K562 (cell line): ENCODE data around the gene ODC1. TPM values are rescaled to one million over a fixed set of nuclear protein-coding genes. Genes with fewer than 3 reads are reported as not detected.

ENCODE experiments used
- CBFA2T3 ChIP-seq: fragments of 450-650 bp; IDR thresholded peaks from 2 replicates; pipeline ENCODE4 v1.6.1; 2017
- ZFP36 ChIP-seq: fragments of 150-350 bp; IDR thresholded peaks from 2 replicates; pipeline ENCODE4 v1.6.1; 2018; ENCODE audit warnings: low read length, low read depth; ENCODE audit not compliant: partially characterized antibody
- polyA plus RNA-seq, 8 experiments: library from polyadenylated mRNA; depleted of rRNA in 4 of 8; stranded (reverse) in 5 of 8; unstranded in 3 of 8; fragments of >200 nt; fragmentation: Nextera tagmentation in 2 of 8; fragmentation: Illumina TruSeq in 1 of 8; extraction: Ambion mirVana in 2 of 8; extraction: Trizol in 1 of 8; gene quantifications; 2 replicates each; pipeline versions ENCODE4 v1.2.1 to v1.2.3, GENCODE V29; 2011 to 2014; ENCODE audit warnings: inconsistent platforms in 1 of 8, missing spikeins in 1 of 8
- total RNA-seq, 7 experiments: library from RNA; depleted of rRNA in 6 of 7; stranded (reverse); fragments of >200 nt in 6 of 7; fragmentation: Illumina TruSeq in 2 of 7; extraction: Trizol in 2 of 7; gene quantifications; 2 replicates each; pipeline versions ENCODE4 v1.2.1 to v1.2.3, GENCODE V29; 2011 to 2021; ENCODE audit warnings: low replicate concordance in 1 of 7
- TF ChIP-seq, protein P1 (sequence below): fragments of 200-600 bp; sonication (generic); IDR thresholded peaks from one replicate; pipeline ENCODE4 v1.6.1; 2012; ENCODE audit warnings: mild to moderate bottlenecking, low read depth, low read length, inconsistent platforms

The ODC1 gene
- total and polyA plus RNA-seq, 9 of the 15 experiments (the other 6 are each of a cell fraction or from before 2014, with no cell fraction given), result 142 to 563 (median 457) TPM

DNA sequence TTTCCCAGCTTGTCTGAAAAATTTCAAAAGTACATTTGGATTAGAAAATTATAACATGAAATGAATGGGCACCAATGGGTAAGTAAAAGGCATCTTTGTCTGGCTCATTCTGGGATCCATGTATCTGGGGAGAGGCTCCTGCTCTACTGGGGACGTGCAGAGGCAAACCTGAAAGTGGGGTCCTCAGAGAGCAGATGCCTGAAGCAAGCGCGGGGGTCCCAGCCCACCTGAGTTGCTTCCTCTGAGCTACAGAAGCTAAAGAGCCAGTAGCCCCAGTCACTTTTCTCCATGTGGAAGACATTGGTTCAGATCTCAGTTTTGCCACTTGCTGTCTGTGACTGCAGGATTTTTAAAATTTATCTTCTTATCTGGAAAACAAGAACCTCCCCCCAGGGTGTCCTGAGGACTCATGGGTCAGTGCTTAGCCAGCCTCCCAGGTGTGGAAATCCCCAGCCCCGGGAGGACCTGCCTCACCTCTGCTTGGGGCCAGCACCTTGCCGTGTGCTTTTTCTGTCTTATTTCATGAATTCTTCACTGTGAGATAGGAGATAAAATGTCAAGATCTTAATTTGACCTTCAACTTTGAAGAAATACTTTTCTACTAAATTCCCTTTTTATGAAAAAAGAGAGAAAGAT, 25.1 kb upstream of the ODC1 start (continued):
- TF ChIP-seq, protein P1, sequence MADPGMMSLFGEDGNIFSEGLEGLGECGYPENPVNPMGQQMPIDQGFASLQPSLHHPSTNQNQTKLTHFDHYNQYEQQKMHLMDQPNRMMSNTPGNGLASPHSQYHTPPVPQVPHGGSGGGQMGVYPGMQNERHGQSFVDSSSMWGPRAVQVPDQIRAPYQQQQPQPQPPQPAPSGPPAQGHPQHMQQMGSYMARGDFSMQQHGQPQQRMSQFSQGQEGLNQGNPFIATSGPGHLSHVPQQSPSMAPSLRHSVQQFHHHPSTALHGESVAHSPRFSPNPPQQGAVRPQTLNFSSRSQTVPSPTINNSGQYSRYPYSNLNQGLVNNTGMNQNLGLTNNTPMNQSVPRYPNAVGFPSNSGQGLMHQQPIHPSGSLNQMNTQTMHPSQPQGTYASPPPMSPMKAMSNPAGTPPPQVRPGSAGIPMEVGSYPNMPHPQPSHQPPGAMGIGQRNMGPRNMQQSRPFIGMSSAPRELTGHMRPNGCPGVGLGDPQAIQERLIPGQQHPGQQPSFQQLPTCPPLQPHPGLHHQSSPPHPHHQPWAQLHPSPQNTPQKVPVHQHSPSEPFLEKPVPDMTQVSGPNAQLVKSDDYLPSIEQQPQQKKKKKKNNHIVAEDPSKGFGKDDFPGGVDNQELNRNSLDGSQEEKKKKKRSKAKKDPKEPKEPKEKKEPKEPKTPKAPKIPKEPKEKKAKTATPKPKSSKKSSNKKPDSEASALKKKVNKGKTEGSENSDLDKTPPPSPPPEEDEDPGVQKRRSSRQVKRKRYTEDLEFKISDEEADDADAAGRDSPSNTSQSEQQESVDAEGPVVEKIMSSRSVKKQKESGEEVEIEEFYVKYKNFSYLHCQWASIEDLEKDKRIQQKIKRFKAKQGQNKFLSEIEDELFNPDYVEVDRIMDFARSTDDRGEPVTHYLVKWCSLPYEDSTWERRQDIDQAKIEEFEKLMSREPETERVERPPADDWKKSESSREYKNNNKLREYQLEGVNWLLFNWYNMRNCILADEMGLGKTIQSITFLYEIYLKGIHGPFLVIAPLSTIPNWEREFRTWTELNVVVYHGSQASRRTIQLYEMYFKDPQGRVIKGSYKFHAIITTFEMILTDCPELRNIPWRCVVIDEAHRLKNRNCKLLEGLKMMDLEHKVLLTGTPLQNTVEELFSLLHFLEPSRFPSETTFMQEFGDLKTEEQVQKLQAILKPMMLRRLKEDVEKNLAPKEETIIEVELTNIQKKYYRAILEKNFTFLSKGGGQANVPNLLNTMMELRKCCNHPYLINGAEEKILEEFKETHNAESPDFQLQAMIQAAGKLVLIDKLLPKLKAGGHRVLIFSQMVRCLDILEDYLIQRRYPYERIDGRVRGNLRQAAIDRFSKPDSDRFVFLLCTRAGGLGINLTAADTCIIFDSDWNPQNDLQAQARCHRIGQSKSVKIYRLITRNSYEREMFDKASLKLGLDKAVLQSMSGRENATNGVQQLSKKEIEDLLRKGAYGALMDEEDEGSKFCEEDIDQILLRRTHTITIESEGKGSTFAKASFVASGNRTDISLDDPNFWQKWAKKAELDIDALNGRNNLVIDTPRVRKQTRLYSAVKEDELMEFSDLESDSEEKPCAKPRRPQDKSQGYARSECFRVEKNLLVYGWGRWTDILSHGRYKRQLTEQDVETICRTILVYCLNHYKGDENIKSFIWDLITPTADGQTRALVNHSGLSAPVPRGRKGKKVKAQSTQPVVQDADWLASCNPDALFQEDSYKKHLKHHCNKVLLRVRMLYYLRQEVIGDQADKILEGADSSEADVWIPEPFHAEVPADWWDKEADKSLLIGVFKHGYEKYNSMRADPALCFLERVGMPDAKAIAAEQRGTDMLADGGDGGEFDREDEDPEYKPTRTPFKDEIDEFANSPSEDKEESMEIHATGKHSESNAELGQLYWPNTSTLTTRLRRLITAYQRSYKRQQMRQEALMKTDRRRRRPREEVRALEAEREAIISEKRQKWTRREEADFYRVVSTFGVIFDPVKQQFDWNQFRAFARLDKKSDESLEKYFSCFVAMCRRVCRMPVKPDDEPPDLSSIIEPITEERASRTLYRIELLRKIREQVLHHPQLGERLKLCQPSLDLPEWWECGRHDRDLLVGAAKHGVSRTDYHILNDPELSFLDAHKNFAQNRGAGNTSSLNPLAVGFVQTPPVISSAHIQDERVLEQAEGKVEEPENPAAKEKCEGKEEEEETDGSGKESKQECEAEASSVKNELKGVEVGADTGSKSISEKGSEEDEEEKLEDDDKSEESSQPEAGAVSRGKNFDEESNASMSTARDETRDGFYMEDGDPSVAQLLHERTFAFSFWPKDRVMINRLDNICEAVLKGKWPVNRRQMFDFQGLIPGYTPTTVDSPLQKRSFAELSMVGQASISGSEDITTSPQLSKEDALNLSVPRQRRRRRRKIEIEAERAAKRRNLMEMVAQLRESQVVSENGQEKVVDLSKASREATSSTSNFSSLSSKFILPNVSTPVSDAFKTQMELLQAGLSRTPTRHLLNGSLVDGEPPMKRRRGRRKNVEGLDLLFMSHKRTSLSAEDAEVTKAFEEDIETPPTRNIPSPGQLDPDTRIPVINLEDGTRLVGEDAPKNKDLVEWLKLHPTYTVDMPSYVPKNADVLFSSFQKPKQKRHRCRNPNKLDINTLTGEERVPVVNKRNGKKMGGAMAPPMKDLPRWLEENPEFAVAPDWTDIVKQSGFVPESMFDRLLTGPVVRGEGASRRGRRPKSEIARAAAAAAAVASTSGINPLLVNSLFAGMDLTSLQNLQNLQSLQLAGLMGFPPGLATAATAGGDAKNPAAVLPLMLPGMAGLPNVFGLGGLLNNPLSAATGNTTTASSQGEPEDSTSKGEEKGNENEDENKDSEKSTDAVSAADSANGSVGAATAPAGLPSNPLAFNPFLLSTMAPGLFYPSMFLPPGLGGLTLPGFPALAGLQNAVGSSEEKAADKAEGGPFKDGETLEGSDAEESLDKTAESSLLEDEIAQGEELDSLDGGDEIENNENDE, result no peak
- TF ChIP-seq ZFP36 (no peak), CBFA2T3 (no peak)
